NCI-H1436 (cell line): ENCODE results near the gene MLYCD.

ENCODE experiments used
- DNase-seq: peaks from one replicate; lab custom pipeline; 2025; lab: John Stamatoyannopoulos, UW

Gene MLYCD

GRCh38 chr16:83898463-83899271, at the start of gene MLYCD:
MLYCD (plus strand) TSS chr16:83899115; CDS start chr16:83899145, 30 bp downstream.
- peak; percentile 47 for DNase-seq

GRCh38 chr16:83849421-83849820, 49.5 kb upstream of the MLYCD start:
- no peak for DNase-seq

GRCh38 chr16:83850947-83851346, 48.0 kb upstream of the MLYCD start:
- no peak for DNase-seq

GRCh38 chr16:83851473-83851872, 47.4 kb upstream of the MLYCD start:
- no peak for DNase-seq

GRCh38 chr16:83852774-83853173, 46.1 kb upstream of the MLYCD start:
- DNase-seq, result no peak

GRCh38 chr16:83853834-83854233, 45.1 kb upstream of the MLYCD start:
- DNase-seq, result no peak

- DNase-seq, result no peak
Measured at GRCh38 chr16:83854420-83854819, 44.5 kb upstream of the MLYCD start.

- DNase-seq, result no peak
Measured at GRCh38 chr16:83856792-83857191, 42.1 kb upstream of the MLYCD start.

GRCh38 chr16:83859265-83859664, 39.6 kb upstream of the MLYCD start:
- no peak for DNase-seq

- no peak for DNase-seq
Measured at GRCh38 chr16:83862661-83863060, 36.3 kb upstream of the MLYCD start.

GRCh38 chr16:83863682-83864081, 35.2 kb upstream of the MLYCD start:
- DNase-seq, result no peak

- DNase-seq, result no peak
Measured at GRCh38 chr16:83870830-83871229, 28.1 kb upstream of the MLYCD start.

GRCh38 chr16:83878838-83879237, 20.1 kb upstream of the MLYCD start:
- no peak for DNase-seq

GRCh38 chr16:83882163-83882885, 16.6 kb upstream of the MLYCD start:
- no peak for DNase-seq

- no peak for DNase-seq
Measured at GRCh38 chr16:83886199-83886971, 12.5 kb upstream of the MLYCD start.

GRCh38 chr16:83887080-83887479, 11.8 kb upstream of the MLYCD start:
- DNase-seq, result no peak

GRCh38 chr16:83887564-83887963, 11.4 kb upstream of the MLYCD start:
- no peak for DNase-seq

- DNase-seq, result no peak
Measured at GRCh38 chr16:83888672-83889044, 10.3 kb upstream of the MLYCD start.

GRCh38 chr16:83890359-83890758, 8.6 kb upstream of the MLYCD start:
- no peak for DNase-seq

GRCh38 chr16:83891742-83892141, 7.2 kb upstream of the MLYCD start:
- no peak for DNase-seq

GRCh38 chr16:83895243-83895642, 3.7 kb upstream of the MLYCD start:
- no peak for DNase-seq

- no peak for DNase-seq
Measured at GRCh38 chr16:83895942-83896341, 3.0 kb upstream of the MLYCD start.
